ENCODE measurements around the gene MAP3K5. TPM values are rescaled to one million over a fixed set of nuclear protein-coding genes. Genes with fewer than 3 reads are reported as not detected.

Gene MAP3K5
- total RNA-seq, 4 donors from 2014 or later: 20.8 to 31.7 (median 23.4) TPM

- WGBS, 2 donors (ENCODE audit: low coverage in 1 of 2): 56 to 70% methylated on average over 3 of the region's 3 CpGs
These were observed 183.3 kb downstream of the MAP3K5 start for GRCh38 chr6:136608991-136609390.

GRCh38 chr6:136607932-136608772, 184.1 kb downstream of the MAP3K5 start:
- Histone ChIP-seq H3K4me1 (peaks cover 0 to 34% (median 4%) of the 10 kb centered on the region in 3 donors), H3K4me3 (no peak overlapping the region), H3K9me3 (no peaks in the 10 kb centered on the region), H3K27me3 (no peaks in the 10 kb centered on the region), H3K36me3 (peaks cover 0 to 18% of the 10 kb centered on the region in 2 donors), H3K27ac (peak overlapping the region in 1 of 4 donors; percentile 10)
- WGBS, 2 donors (ENCODE audit: low coverage in 1 of 2): 67 to 81% methylated on average over 12 of the region's 12 CpGs
- TF ChIP-seq CTCF (IDR thresholded peaks at IDR 0.05): peak; percentile 48 to 76 (median 58)
- no peak for TF ChIP-seq POLR2A (IDR thresholded peaks at IDR 0.05)
- TF ChIP-seq POLR2AphosphoS5 (IDR thresholded peaks at IDR 0.05): no peak
- TF ChIP-seq EP300 (IDR thresholded peaks at IDR 0.05): no peak
- ATAC-seq: no peak

More at GRCh38 chr6:136608991-136609390, 183.3 kb downstream of the MAP3K5 start:
- Histone ChIP-seq H3K4me3 (no peak overlapping the region), H3K36me3 (peaks cover 0 to 21% of the 10 kb centered on the region in 2 donors), H3K27ac (peak overlapping the region in 2 of 4 donors; percentile 28 to 35), H3K27me3 (no peaks in the 10 kb centered on the region), H3K9me3 (no peaks in the 10 kb centered on the region), H3K4me1 (peaks cover 0 to 34% (median 4%) of the 10 kb centered on the region in 3 donors)
- ATAC-seq: no peak
- TF ChIP-seq CTCF (IDR thresholded peaks at IDR 0.05): no peak
- TF ChIP-seq POLR2AphosphoS5 (IDR thresholded peaks at IDR 0.05): no peak
- no peak for TF ChIP-seq EP300 (IDR thresholded peaks at IDR 0.05)
- no peak for TF ChIP-seq POLR2A (IDR thresholded peaks at IDR 0.05)

DNA sequence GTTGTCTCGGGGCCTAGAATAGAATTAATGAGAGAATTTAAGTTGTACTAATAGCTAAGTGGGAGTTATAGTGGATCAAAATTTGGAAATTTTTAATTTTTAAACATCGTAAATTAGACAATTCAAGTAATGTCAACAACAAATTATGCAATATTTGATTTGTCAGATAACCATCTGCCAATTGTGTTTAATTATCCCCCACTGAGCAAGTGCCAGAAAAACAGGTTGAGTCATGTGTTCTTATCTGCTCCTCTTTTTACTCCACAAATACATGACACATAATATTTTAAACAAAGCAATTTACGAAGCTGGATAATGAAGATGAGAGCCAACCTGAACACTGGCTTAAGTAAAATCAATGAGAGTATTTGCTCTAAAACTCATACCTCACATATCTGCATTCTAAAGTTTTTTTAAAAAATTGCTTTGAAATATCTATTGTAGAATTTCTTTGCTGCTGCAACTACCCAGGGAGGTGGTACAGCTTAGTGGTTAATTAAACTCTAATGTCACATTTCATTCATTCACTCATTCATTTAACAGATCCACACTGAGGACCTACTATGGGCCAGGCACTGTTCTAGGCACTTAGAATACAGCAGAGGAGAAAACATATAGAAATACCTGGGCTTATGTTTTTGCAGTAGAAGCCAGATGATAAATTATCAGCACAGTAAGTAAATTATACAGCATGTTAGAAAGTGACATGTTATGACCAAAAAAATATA, 184.9 kb downstream of the MAP3K5 start:
- no peak overlapping the region for H3K4me3 ChIP-seq
- peaks cover 0 to 17% of the 10 kb centered on the region in 2 donors for H3K36me3 ChIP-seq
- WGBS, 2 donors (ENCODE audit: low coverage in 1 of 2): 72 to 77% methylated on average over 3 of the region's 3 CpGs
- TF ChIP-seq POLR2A (IDR thresholded peaks at IDR 0.05) (no peak), EP300 (IDR thresholded peaks at IDR 0.05) (no peak), CTCF (IDR thresholded peaks at IDR 0.05) (no peak), POLR2AphosphoS5 (IDR thresholded peaks at IDR 0.05) (no peak)
- no peaks in the 10 kb centered on the region for H3K27me3 ChIP-seq
- H3K27ac ChIP-seq: no peak overlapping the region
- H3K4me1 ChIP-seq: peaks cover 0 to 34% (median 4%) of the 10 kb centered on the region in 3 donors
- no peaks in the 10 kb centered on the region for H3K9me3 ChIP-seq
- ATAC-seq: no peak

- Histone ChIP-seq H3K27me3 (no peaks in the 10 kb centered on the region), H3K9me3 (no peaks in the 10 kb centered on the region), H3K4me1 (peaks cover 0 to 35% (median 4%) of the 10 kb centered on the region in 3 donors), H3K36me3 (peaks cover 0 to 23% of the 10 kb centered on the region in 2 donors), H3K27ac (no peak overlapping the region), H3K4me3 (no peak overlapping the region)
- no peak for TF ChIP-seq POLR2A (IDR thresholded peaks at IDR 0.05)
- no peak for TF ChIP-seq POLR2AphosphoS5 (IDR thresholded peaks at IDR 0.05)
- no peak for TF ChIP-seq CTCF (IDR thresholded peaks at IDR 0.05)
- no peak for TF ChIP-seq EP300 (IDR thresholded peaks at IDR 0.05)
- ATAC-seq: no peak
- 59 to 63% methylated on average over 5 of the region's 5 CpGs for WGBS, 2 donors (ENCODE audit: low coverage in 1 of 2)
These were observed 187.3 kb downstream of the MAP3K5 start for GRCh38 chr6:136604928-136605510.

Data from gastroesophageal sphincter (tissue), 4 donors.